Astrocyte (in vitro differentiated cells and primary cell): ENCODE measurements around the gene PLA2G2D. TPM values are rescaled to one million over a fixed set of nuclear protein-coding genes. Genes with fewer than 3 reads are reported as not detected.

Source experiments
- DNase-seq: peaks from one replicate; pipeline ENCODE4 v3.0.0-alpha.2; 2010; ENCODE audit warnings: low read depth
- FAIRE-seq: peaks from 2 replicates; lab custom pipeline; 2011; peaks lifted over from hg19 to GRCh38; lab: Jason Lieb, UNC
- H2AFZ ChIP-seq: 2 replicates; pipeline ENCODE4 v1.6.0; 2012; ENCODE audit warnings: low read depth, low read length, inconsistent platforms
- H3K27ac ChIP-seq: 2 replicates; pipeline ENCODE4 v1.5.1; 2011; ENCODE audit warnings: low read depth, low read length, inconsistent platforms
- H3K27me3 ChIP-seq: 2 replicates; pipeline ENCODE4 v1.6.0; 2011; ENCODE audit warnings: low read length, inconsistent platforms; ENCODE audit not compliant: insufficient read depth
- H3K36me3 ChIP-seq: 2 replicates; pipeline ENCODE4 v1.5.1; 2011; ENCODE audit warnings: low read length, inconsistent platforms; ENCODE audit not compliant: insufficient read depth
- H3K4me1 ChIP-seq: 2 replicates; pipeline ENCODE4 v1.5.1; 2011; ENCODE audit warnings: low read length, inconsistent platforms; ENCODE audit not compliant: insufficient read depth
- H3K4me2 ChIP-seq: 2 replicates; pipeline ENCODE4 v1.6.0; 2012; ENCODE audit warnings: low read length, inconsistent platforms
- H3K4me3 ChIP-seq: 2 replicates; pipeline ENCODE4 v1.5.1; 2011; ENCODE audit warnings: low read depth, mild to moderate bottlenecking, low read length, inconsistent platforms; ENCODE audit not compliant: insufficient read depth
- H3K79me2 ChIP-seq: 2 replicates; pipeline ENCODE4 v1.6.0; 2012; ENCODE audit warnings: mild to moderate bottlenecking, low read length, inconsistent platforms; ENCODE audit not compliant: insufficient read depth
- H3K9ac ChIP-seq: 2 replicates; pipeline ENCODE4 v1.6.0; 2012; ENCODE audit warnings: mild to moderate bottlenecking, low read length, inconsistent platforms
- H3K9me3 ChIP-seq: 2 replicates; pipeline ENCODE4 v1.5.1; 2012; ENCODE audit warnings: low read depth, mild to moderate bottlenecking, low read length, inconsistent platforms; ENCODE audit not compliant: insufficient read depth
- H4K20me1 ChIP-seq: 2 replicates; pipeline ENCODE4 v1.6.0; 2012; ENCODE audit warnings: low read length, inconsistent platforms; ENCODE audit not compliant: insufficient read depth
- H3K27ac Mint-ChIP-seq: one replicate; pipeline ENCODE4 v1.8.0; 2021; ENCODE audit warnings: mild to moderate bottlenecking, mixed read lengths; ENCODE audit not compliant: unreplicated experiment
- H3K27me3 Mint-ChIP-seq: one replicate; pipeline ENCODE4 v1.8.0; 2021; ENCODE audit warnings: low read depth, mixed read lengths; ENCODE audit not compliant: unreplicated experiment
- H3K36me3 Mint-ChIP-seq: one replicate; pipeline ENCODE4 v1.8.0; 2021; ENCODE audit warnings: low read depth, mixed read lengths; ENCODE audit not compliant: unreplicated experiment
- H3K4me1 Mint-ChIP-seq: one replicate; pipeline ENCODE4 v1.8.0; 2021; ENCODE audit warnings: low read depth, mixed read lengths; ENCODE audit not compliant: unreplicated experiment
- H3K4me3 Mint-ChIP-seq: one replicate; pipeline ENCODE4 v1.8.0; 2021; ENCODE audit warnings: mild to moderate bottlenecking, moderate library complexity, mixed read lengths; ENCODE audit not compliant: unreplicated experiment
- H3K9me3 Mint-ChIP-seq: one replicate; pipeline ENCODE4 v1.8.0; 2021; ENCODE audit warnings: mild to moderate bottlenecking, mixed read lengths; ENCODE audit not compliant: unreplicated experiment
- EZH2 ChIP-seq: IDR thresholded peaks from 2 replicates; pipeline ENCODE4 v1.6.1; 2012; ENCODE audit warnings: mild to moderate bottlenecking, low read length, inconsistent platforms; ENCODE audit not compliant: insufficient read depth
- total RNA-seq: library from RNA; stranded (reverse); gene quantifications from 2 replicates; pipeline ENCODE4 v1.2.1, GENCODE V29; 2021
- TF ChIP-seq, protein P1 (sequence below): IDR thresholded peaks from 2 replicates; pipeline ENCODE4 v1.5.1; 2011; ENCODE audit warnings: low read depth, mild to moderate bottlenecking, inconsistent platforms, low read length, moderate library complexity; ENCODE audit not compliant: insufficient read depth

Gene PLA2G2D
- total RNA-seq, 1 donor from 2014 or later, result not detected

- Histone ChIP-seq H3K4me2 (no peak overlapping the region), H3K9ac (no peak overlapping the region), H3K4me1 (peaks cover under 1% of the 10 kb centered on the region), H3K9me3 (no peaks in the 10 kb centered on the region), H2AFZ (no peak overlapping the region), H4K20me1 (no peaks in the 10 kb centered on the region), H3K4me3 (no peak overlapping the region), H3K27me3 (peaks cover 17% of the 10 kb centered on the region), H3K36me3 (no peaks in the 10 kb centered on the region), H3K79me2 (no peaks in the 10 kb centered on the region), H3K27ac (no peak overlapping the region)
- TF ChIP-seq, protein P1, sequence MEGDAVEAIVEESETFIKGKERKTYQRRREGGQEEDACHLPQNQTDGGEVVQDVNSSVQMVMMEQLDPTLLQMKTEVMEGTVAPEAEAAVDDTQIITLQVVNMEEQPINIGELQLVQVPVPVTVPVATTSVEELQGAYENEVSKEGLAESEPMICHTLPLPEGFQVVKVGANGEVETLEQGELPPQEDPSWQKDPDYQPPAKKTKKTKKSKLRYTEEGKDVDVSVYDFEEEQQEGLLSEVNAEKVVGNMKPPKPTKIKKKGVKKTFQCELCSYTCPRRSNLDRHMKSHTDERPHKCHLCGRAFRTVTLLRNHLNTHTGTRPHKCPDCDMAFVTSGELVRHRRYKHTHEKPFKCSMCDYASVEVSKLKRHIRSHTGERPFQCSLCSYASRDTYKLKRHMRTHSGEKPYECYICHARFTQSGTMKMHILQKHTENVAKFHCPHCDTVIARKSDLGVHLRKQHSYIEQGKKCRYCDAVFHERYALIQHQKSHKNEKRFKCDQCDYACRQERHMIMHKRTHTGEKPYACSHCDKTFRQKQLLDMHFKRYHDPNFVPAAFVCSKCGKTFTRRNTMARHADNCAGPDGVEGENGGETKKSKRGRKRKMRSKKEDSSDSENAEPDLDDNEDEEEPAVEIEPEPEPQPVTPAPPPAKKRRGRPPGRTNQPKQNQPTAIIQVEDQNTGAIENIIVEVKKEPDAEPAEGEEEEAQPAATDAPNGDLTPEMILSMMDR, result no peak
- no peak for TF ChIP-seq EZH2
- Mint-ChIP-seq H3K4me1 (no peaks in the 10 kb centered on the region), H3K4me3 (no peak overlapping the region), H3K36me3 (peaks cover 2% of the 10 kb centered on the region), H3K9me3 (peaks cover 3% of the 10 kb centered on the region), H3K27ac (no peak overlapping the region), H3K27me3 (peaks cover 47% of the 10 kb centered on the region)
- DNase-seq, result no peak
- no peak for FAIRE-seq
Measured at GRCh38 chr1:20117236-20117635, 2.1 kb downstream of the PLA2G2D start.

- no peaks in the 10 kb centered on the region for H4K20me1 ChIP-seq
- Mint-ChIP-seq H3K27ac (no peak overlapping the region), H3K4me1 (peaks cover under 1% of the 10 kb centered on the region), H3K9me3 (peaks cover 3% of the 10 kb centered on the region), H3K4me3 (no peak overlapping the region), H3K36me3 (peaks cover 2% of the 10 kb centered on the region), H3K27me3 (peaks cover 42% of the 10 kb centered on the region)
- no peak for TF ChIP-seq EZH2
- TF ChIP-seq, protein P1, result no peak
- no peak overlapping the region for H3K4me3 ChIP-seq
- peaks cover 15% of the 10 kb centered on the region for H3K27me3 ChIP-seq
- no peak overlapping the region for H3K27ac ChIP-seq
- no peak overlapping the region for H3K4me2 ChIP-seq
- H3K9me3 ChIP-seq, result no peaks in the 10 kb centered on the region
- no peaks in the 10 kb centered on the region for H3K36me3 ChIP-seq
- peaks cover 4% of the 10 kb centered on the region for H3K4me1 ChIP-seq
- no peaks in the 10 kb centered on the region for H3K79me2 ChIP-seq
- H3K9ac ChIP-seq, result no peak overlapping the region
- DNase-seq (no peak), FAIRE-seq (no peak)
- H2AFZ ChIP-seq, result no peak overlapping the region
Measured at GRCh38 chr1:20115916-20116315, 3.4 kb downstream of the PLA2G2D start.

- no peak overlapping the region for H3K4me3 Mint-ChIP-seq
- Histone ChIP-seq H3K27ac (no peak overlapping the region), H3K27me3 (peaks cover 11% of the 10 kb centered on the region), H3K4me3 (no peak overlapping the region), H3K36me3 (no peaks in the 10 kb centered on the region), H4K20me1 (no peaks in the 10 kb centered on the region), H3K4me1 (peaks cover 4% of the 10 kb centered on the region), H3K4me2 (no peak overlapping the region), H3K9me3 (no peaks in the 10 kb centered on the region), H3K79me2 (no peaks in the 10 kb centered on the region), H2AFZ (no peak overlapping the region), H3K9ac (no peak overlapping the region)
- peaks cover 2% of the 10 kb centered on the region for H3K36me3 Mint-ChIP-seq
- peaks cover 3% of the 10 kb centered on the region for H3K9me3 Mint-ChIP-seq
- no peak for FAIRE-seq
- H3K4me1 Mint-ChIP-seq, result peaks cover 4% of the 10 kb centered on the region
- H3K27ac Mint-ChIP-seq, result no peak overlapping the region
- DNase-seq, result no peak
- H3K27me3 Mint-ChIP-seq, result peaks cover 38% of the 10 kb centered on the region
- TF ChIP-seq EZH2, result no peak
- TF ChIP-seq, protein P1, result no peak
Measured at GRCh38 chr1:20115479-20115878, 3.9 kb downstream of the PLA2G2D start.
